HCT116 (cell line): ENCODE measurements around the gene ROCK2. TPM values are rescaled to one million over a fixed set of nuclear protein-coding genes. Genes with fewer than 3 reads are reported as not detected.

Source experiments
- ATAC-seq: fragments of 200-7000 bp; cut with Tn5 transposase; 2 replicates; pipeline ENCODE4 v1.9.1; 2020; ENCODE audit warnings: mild to moderate bottlenecking, moderate library complexity
- BruUV-seq: library from RNA; stranded (reverse); fragments of 400-500 nt; replicated peaks from 2 replicates; lab custom pipeline; 2021; lab: Mats Ljungman, UMichigan
- CTCF ChIA-PET: fragments of 300-600 bp; sonication (Branson Sonifier 250); formaldehyde crosslinking; loops from one replicate; lab custom pipeline; 2021; ENCODE audit warnings: antibody characterized with exemption; lab: Charles Lee
- POLR2A ChIA-PET: fragments of 300-600, 350-600 bp; sonication (Branson Sonifier 250); formaldehyde crosslinking; loops from one replicate; lab custom pipeline; 2021; ENCODE audit warnings: antibody characterized with exemption; lab: Charles Lee
- RAD21 ChIA-PET, 2 experiments: fragments of 300-600 bp; sonication (Branson Sonifier 250); formaldehyde crosslinking; loops; one replicate each; lab custom pipeline; 2023; ENCODE audit warnings: low total read pairs in 2 of 2; ENCODE audit not compliant: uncharacterized antibody in 2 of 2, unreplicated experiment in 2 of 2, low non-redundant PET in 1 of 2; lab: Charles Lee
- DNase-seq: peaks from one replicate; pipeline ENCODE4 v3.0.0-alpha.2; 2010; ENCODE audit warnings: low read depth, low spot score
- H2AFZ ChIP-seq: fragments of 200-600 bp; shearing (Covaris generic), sonication (generic); 2 replicates; pipeline ENCODE4 v1.6.1; 2017; ENCODE audit warnings: low read depth, mixed run types, mixed read lengths, antibody characterized with exemption, low read length; ENCODE audit not compliant: poor library complexity, severe bottlenecking
- H3K27ac ChIP-seq: 2 replicates; pipeline ENCODE4 v1.5.1; 2012; ENCODE audit warnings: low read depth, low read length
- H3K27me3 ChIP-seq: fragments of 200-600 bp; sonication (generic); 2 replicates; pipeline ENCODE4 v1.6.1; 2016; ENCODE audit warnings: mixed run types, low read length, mixed read lengths; ENCODE audit not compliant: insufficient read depth
- H3K36me3 ChIP-seq, 2 experiments: fragments of 200-500 bp in 1 of 2; fragments of 200-600 bp in 1 of 2; sonication (Bioruptor generic) in 1 of 2; sonication (generic) in 1 of 2; 2 replicates each; pipeline versions ENCODE4 v1.5.1 to v1.6.1; 2014 to 2016; ENCODE audit warnings: low read length in 2 of 2, inconsistent platforms in 1 of 2, mixed read lengths in 1 of 2, mixed run types in 1 of 2; ENCODE audit not compliant: insufficient read depth in 2 of 2, control insufficient read depth in 1 of 2
- H3K4me1 ChIP-seq, 2 experiments: fragments of 200-600 bp in 1 of 2; sonication (generic) in 1 of 2; 2 replicates each; pipeline versions ENCODE4 v1.5.1 to v1.6.1; 2012 to 2017; ENCODE audit warnings: low read length in 2 of 2, inconsistent platforms in 1 of 2, mild to moderate bottlenecking in 1 of 2, mixed read lengths in 1 of 2, mixed run types in 1 of 2, moderate library complexity in 1 of 2; ENCODE audit not compliant: insufficient read depth in 2 of 2, control insufficient read depth in 1 of 2
- H3K4me2 ChIP-seq: fragments of 200-600 bp; sonication (generic); 2 replicates; pipeline ENCODE4 v1.6.1; 2017; ENCODE audit warnings: mixed run types, low read length, mixed read lengths
- H3K4me3 ChIP-seq, 2 experiments: fragments of 200-600 bp in 1 of 2; sonication (generic) in 1 of 2; replicated peaks in 1 of 2; 2 replicates each; pipeline ENCODE4 v1.5.1; 2011 to 2016; ENCODE audit warnings: low read length in 2 of 2, control low read depth in 1 of 2, low read depth in 1 of 2, mild to moderate bottlenecking in 1 of 2, mixed read lengths in 1 of 2, mixed run types in 1 of 2
- H3K79me2 ChIP-seq: fragments of 200-600 bp; sonication (generic); 2 replicates; pipeline ENCODE4 v1.6.1; 2017; ENCODE audit warnings: mild to moderate bottlenecking, mixed run types, low read length, moderate library complexity, mixed read lengths; ENCODE audit not compliant: insufficient read depth
- H3K9ac ChIP-seq: fragments of 200-600 bp; sonication (generic); 2 replicates; pipeline ENCODE4 v1.6.1; 2016; ENCODE audit warnings: low read length, mixed read lengths
- H3K9me2 ChIP-seq: fragments of 200-600 bp; sonication (generic), shearing (Covaris generic); 2 replicates; pipeline ENCODE4 v1.6.1; 2017; ENCODE audit warnings: mixed run types, mild to moderate bottlenecking, moderate library complexity; ENCODE audit not compliant: insufficient read depth
- H3K9me3 ChIP-seq, 2 experiments: fragments of 200-500 bp in 1 of 2; fragments of 200-600 bp in 1 of 2; sonication (Bioruptor generic) in 1 of 2; sonication (generic) in 1 of 2; 2 replicates each; pipeline ENCODE4 v1.6.1; 2014 to 2017; ENCODE audit warnings: low read length in 2 of 2, mixed read lengths in 2 of 2, inconsistent platforms in 1 of 2, low read depth in 1 of 2, mild to moderate bottlenecking in 1 of 2, mixed run types in 1 of 2, moderate library complexity in 1 of 2; ENCODE audit not compliant: control insufficient read depth in 1 of 2, insufficient read depth in 1 of 2
- H4K20me1 ChIP-seq: fragments of 200-600 bp; sonication (generic), shearing (Covaris generic); 2 replicates; pipeline ENCODE4 v1.6.1; 2017; ENCODE audit warnings: mixed run types, mild to moderate bottlenecking, moderate library complexity; ENCODE audit not compliant: insufficient read depth
- CBX3 ChIP-seq: IDR thresholded peaks from 2 replicates; pipeline ENCODE4 v1.6.1; 2012; ENCODE audit warnings: low read depth
- EGR1 ChIP-seq: IDR thresholded peaks from 2 replicates; pipeline ENCODE4 v1.6.1; 2012; ENCODE audit warnings: low read depth
- EZH2 ChIP-seq: fragments of 200-600 bp; sonication (generic); IDR thresholded peaks from 2 replicates; pipeline ENCODE4 v1.6.1; 2017; ENCODE audit warnings: antibody characterized with exemption, mixed run types
- FOSL1 ChIP-seq: IDR thresholded peaks from 2 replicates; pipeline ENCODE4 v1.6.1; 2012; ENCODE audit warnings: low read depth
- JUND ChIP-seq: IDR thresholded peaks from 2 replicates; pipeline ENCODE4 v1.6.1; 2012
- POLR2A ChIP-seq: IDR thresholded peaks from 2 replicates; pipeline ENCODE4 v1.7.0; 2011; ENCODE audit warnings: borderline replicate concordance; ENCODE audit not compliant: insufficient read depth, insufficient read length; ENCODE audit errors: extremely low read depth
- POLR2AphosphoS5 ChIP-seq: IDR thresholded peaks from 2 replicates; pipeline ENCODE4 v1.6.1; 2011; ENCODE audit warnings: mild to moderate bottlenecking, low read depth, low read length, moderate library complexity
- RAD21 ChIP-seq: IDR thresholded peaks from 2 replicates; pipeline ENCODE4 v1.6.1; 2012; ENCODE audit warnings: low read depth, mild to moderate bottlenecking
- REST ChIP-seq: IDR thresholded peaks from 2 replicates; pipeline ENCODE4 v1.6.1; 2012; ENCODE audit warnings: low read depth
- SIN3A ChIP-seq: IDR thresholded peaks from 2 replicates; pipeline ENCODE4 v1.6.1; 2012; ENCODE audit warnings: low read depth
- SRF ChIP-seq: IDR thresholded peaks from 2 replicates; pipeline ENCODE4 v1.6.1; 2012; ENCODE audit warnings: low read depth
- YY1 ChIP-seq: IDR thresholded peaks from 2 replicates; pipeline ENCODE4 v1.6.1; 2011; ENCODE audit warnings: low read length, low read depth, moderate library complexity, mild to moderate bottlenecking; ENCODE audit not compliant: insufficient replicate concordance; ENCODE audit errors: extremely low read depth
- ZBTB33 ChIP-seq: IDR thresholded peaks from 2 replicates; pipeline ENCODE4 v1.6.1; 2011; ENCODE audit warnings: mild to moderate bottlenecking, low read length, moderate library complexity; ENCODE audit not compliant: insufficient replicate concordance; ENCODE audit errors: extremely low read depth
- ZFX ChIP-seq: fragments of 450-650 bp; IDR thresholded peaks from 2 replicates; pipeline ENCODE4 v1.6.1; 2017
- ZNF274 ChIP-seq: fragments of 200-500 bp; sonication (Bioruptor generic); IDR thresholded peaks from 2 replicates; pipeline ENCODE4 v1.6.1; 2014; ENCODE audit warnings: mild to moderate bottlenecking, low read depth, low read length, inconsistent platforms
- intact Hi-C: fragments of 100-400 bp; cut with micrococcal nuclease; formaldehyde crosslinking; loops from 2 replicates; pipeline ENCODE4 v1.10.0; 2022
- total RNA-seq: library from RNA; stranded (reverse); gene quantifications from one replicate; pipeline ENCODE4 v1.2.1, GENCODE V29; 2021; ENCODE audit not compliant: unreplicated experiment
- TF ChIP-seq, protein P1 (sequence below): IDR thresholded peaks from 2 replicates; pipeline ENCODE4 v1.6.1; 2012
- TF ChIP-seq, protein P2 (sequence below), 3 experiments: fragments of 200-600 bp in 1 of 3; sonication (generic) in 1 of 3; IDR thresholded peaks in 2 of 3; conservative IDR thresholded peaks in 1 of 3; 2 replicates each; pipeline ENCODE4 v1.5.1; 2012 to 2017; ENCODE audit warnings: low read depth in 2 of 3, low read length in 2 of 3, antibody characterized with exemption in 1 of 3, borderline replicate concordance in 1 of 3, control low read depth in 1 of 3, mild to moderate bottlenecking in 1 of 3, mixed read lengths in 1 of 3, mixed run types in 1 of 3, moderate library complexity in 1 of 3; ENCODE audit not compliant: insufficient read depth in 1 of 3

ROCK2 gene
- total RNA-seq, 1 experiment from 2014 or later: 48.0 TPM

DNA sequence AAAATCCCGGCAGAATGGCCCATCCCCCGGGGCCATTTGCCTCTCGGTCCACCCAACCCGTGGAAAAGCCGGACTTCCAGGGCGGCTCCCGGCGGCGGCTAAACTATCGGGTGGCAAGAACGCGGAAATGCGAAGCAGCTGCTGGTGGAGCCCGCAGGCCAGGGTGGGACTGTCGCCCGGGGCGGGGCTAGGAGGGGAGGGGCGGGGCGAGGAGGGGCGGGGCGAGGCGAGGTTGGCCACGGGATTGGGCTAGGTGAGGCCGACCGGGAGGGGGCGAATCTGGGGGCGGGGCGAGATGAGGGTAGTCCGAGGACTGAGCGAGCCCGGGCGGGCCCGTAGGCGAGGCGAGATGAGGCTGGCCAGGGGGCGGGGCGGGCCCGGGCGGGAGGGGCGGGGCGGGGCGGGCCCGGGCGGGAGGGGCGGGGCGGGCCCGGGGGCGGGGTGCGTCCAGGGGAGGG lies 189.5 kb downstream of the ROCK2 start:
- ChIA-PET POLR2A (interaction anchor here (0.6 to 2.1 kb wide), 3 partner anchors 22 to 311 kb away, joined by 3 to 9 read pairs (median 7); partner anchors contain the start of gene E2F6), CTCF (interaction anchor here (0.7 to 1.5 kb wide), 3 partner anchors 22 to 323 kb away, joined by 3 to 11 read pairs (median 3); a partner anchor contains a TSS), RAD21 (interaction anchor here (0.7 to 1.0 kb wide), 3 partner anchors 22 to 257 kb away, joined by 3 to 11 read pairs (median 5); a partner anchor contains a TSS)
- H3K4me1 ChIP-seq: peaks cover 7 to 18% of the 10 kb centered on the region in 2 experiments; a peak in 3 of 4 replicates
- H3K9me2 ChIP-seq: no peaks in the 10 kb centered on the region
- peak overlapping the region; percentile 70 for H2AFZ ChIP-seq
- no peaks in the 10 kb centered on the region for H3K36me3 ChIP-seq
- peak overlapping the region; percentile 93 for H3K27ac ChIP-seq
- intact Hi-C loops: no loop called here
- H3K4me2 ChIP-seq: peak overlapping the region; percentile 99
- H3K27me3 ChIP-seq: no peaks in the 10 kb centered on the region
- no TSS peak for BruUV-seq
- no peaks in the 10 kb centered on the region for H3K79me2 ChIP-seq
- H3K9ac ChIP-seq: peak overlapping the region; percentile 79
- ATAC-seq: peak; percentile 90
- TF ChIP-seq CBX3: no peak
- no peak for TF ChIP-seq RAD21
- no peak for TF ChIP-seq ZFX
- TF ChIP-seq JUND: no peak
- TF ChIP-seq SIN3A: peak; percentile 68; the same call in 1 of the 2 replicates
- TF ChIP-seq, protein P1, sequence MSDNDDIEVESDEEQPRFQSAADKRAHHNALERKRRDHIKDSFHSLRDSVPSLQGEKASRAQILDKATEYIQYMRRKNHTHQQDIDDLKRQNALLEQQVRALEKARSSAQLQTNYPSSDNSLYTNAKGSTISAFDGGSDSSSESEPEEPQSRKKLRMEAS: peak; percentile 7; the same call in 1 of the 2 replicates
- peak; percentile 49; the same call in 1 of the 2 replicates for TF ChIP-seq EGR1
- TF ChIP-seq POLR2AphosphoS5: peak; percentile 40; the same call in 1 of the 2 replicates
- no peak for TF ChIP-seq SRF
- TF ChIP-seq ZBTB33: no peak
- no peak for TF ChIP-seq EZH2
- TF ChIP-seq POLR2A: no peak
- TF ChIP-seq REST: no peak
- TF ChIP-seq, protein P2, sequence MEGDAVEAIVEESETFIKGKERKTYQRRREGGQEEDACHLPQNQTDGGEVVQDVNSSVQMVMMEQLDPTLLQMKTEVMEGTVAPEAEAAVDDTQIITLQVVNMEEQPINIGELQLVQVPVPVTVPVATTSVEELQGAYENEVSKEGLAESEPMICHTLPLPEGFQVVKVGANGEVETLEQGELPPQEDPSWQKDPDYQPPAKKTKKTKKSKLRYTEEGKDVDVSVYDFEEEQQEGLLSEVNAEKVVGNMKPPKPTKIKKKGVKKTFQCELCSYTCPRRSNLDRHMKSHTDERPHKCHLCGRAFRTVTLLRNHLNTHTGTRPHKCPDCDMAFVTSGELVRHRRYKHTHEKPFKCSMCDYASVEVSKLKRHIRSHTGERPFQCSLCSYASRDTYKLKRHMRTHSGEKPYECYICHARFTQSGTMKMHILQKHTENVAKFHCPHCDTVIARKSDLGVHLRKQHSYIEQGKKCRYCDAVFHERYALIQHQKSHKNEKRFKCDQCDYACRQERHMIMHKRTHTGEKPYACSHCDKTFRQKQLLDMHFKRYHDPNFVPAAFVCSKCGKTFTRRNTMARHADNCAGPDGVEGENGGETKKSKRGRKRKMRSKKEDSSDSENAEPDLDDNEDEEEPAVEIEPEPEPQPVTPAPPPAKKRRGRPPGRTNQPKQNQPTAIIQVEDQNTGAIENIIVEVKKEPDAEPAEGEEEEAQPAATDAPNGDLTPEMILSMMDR (IDR thresholded peaks at IDR 0.05 in 2 of 3, conservative IDR thresholded peaks at IDR 0.05 in 1 of 3; ENCODE audit: borderline replicate concordance in 1 of 3, insufficient read depth in 1 of 3, low read depth in 2 of 3, low read length in 2 of 3): no peak
- TF ChIP-seq FOSL1: no peak
- no peak for TF ChIP-seq ZNF274
- peak; percentile 70 for TF ChIP-seq YY1
- peak; percentile 89 for DNase-seq
- no peaks in the 10 kb centered on the region for H4K20me1 ChIP-seq
- H3K4me3 ChIP-seq: peak overlapping the region; percentile 58 to 77
- no peaks in the 10 kb centered on the region for H3K9me3 ChIP-seq
